Measurements from ENCODE around the gene COL17A1. TPM values are rescaled to one million over a fixed set of nuclear protein-coding genes. Genes with fewer than 3 reads are reported as not detected.

Gene COL17A1
- total RNA-seq (2014; rRNA removed; shearing (Covaris generic); ENCODE audit: low replicate concordance), result 0.03 TPM in 1 of 2 replicates, not detected in the other

DNA sequence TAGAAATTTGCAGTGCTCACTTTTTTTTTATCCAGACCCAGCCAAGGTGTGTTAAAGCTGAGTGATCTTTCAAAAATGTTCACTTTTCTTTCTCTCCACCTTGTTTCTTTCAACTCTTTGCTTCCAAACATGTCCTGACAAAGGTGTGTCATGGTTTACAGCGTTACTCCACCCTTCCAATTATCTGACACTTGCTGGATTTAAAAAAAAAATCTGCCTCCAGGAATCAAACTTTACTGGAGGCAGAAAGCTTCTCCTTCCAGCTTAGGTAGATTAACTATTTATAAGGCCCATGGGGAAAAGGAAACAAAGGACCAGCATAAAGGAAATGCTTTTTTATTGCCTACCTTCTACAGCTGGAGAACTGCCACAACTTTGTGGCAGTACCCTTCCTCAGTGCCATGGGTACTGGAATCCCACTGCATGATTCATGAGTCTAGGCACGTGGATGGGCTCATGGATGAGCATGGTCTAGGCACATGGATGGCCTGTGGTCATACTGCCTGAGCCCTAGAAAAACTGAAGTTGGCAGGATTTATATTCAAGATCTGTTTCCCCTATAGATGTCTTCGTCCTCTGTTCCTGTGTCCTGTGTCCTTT, at the start of gene COL17A1:
COL17A1 (minus strand) TSS at position 80 of the 600 bp plus-strand sequence. CDS start 5,207 bp downstream, outside the sequence.
- in situ Hi-C loops (cut with HindIII; ENCODE audit: low pct_unique_long_range_greater_than_20kb, low sequenced_read_pairs), result no loop called here
- no peak for DNase-seq (ENCODE audit: low read depth)

- DNase-seq (ENCODE audit: low read depth), result no peak
- in situ Hi-C loops (cut with HindIII; ENCODE audit: low pct_unique_long_range_greater_than_20kb, low sequenced_read_pairs), result no loop called here
Observed at GRCh38 chr10:104130041-104130440, 44.4 kb upstream of the COL17A1 start.

- peak; percentile 38 for DNase-seq (ENCODE audit: low read depth)
- in situ Hi-C loops (cut with HindIII; ENCODE audit: low pct_unique_long_range_greater_than_20kb, low sequenced_read_pairs), result no loop called here
Observed at GRCh38 chr10:104128214-104128613, 42.5 kb upstream of the COL17A1 start.

- peak; percentile 39 for DNase-seq (ENCODE audit: low read depth)
- in situ Hi-C loops (cut with HindIII; ENCODE audit: low pct_unique_long_range_greater_than_20kb, low sequenced_read_pairs), result no loop called here
Observed at GRCh38 chr10:104127411-104127810, 41.7 kb upstream of the COL17A1 start.

GRCh38 chr10:104123397-104123796, 37.7 kb upstream of the COL17A1 start:
- in situ Hi-C loops (cut with HindIII; ENCODE audit: low pct_unique_long_range_greater_than_20kb, low sequenced_read_pairs), result no loop called here
- peak; percentile 29 for DNase-seq (ENCODE audit: low read depth)

GRCh38 chr10:104122225-104123107, 36.8 kb upstream of the COL17A1 start:
- no peak for DNase-seq (ENCODE audit: low read depth)
- in situ Hi-C loops (cut with HindIII; ENCODE audit: low pct_unique_long_range_greater_than_20kb, low sequenced_read_pairs), result no loop called here

- in situ Hi-C loops (cut with HindIII; ENCODE audit: low pct_unique_long_range_greater_than_20kb, low sequenced_read_pairs), result no loop called here
- peak; percentile 100 for DNase-seq (ENCODE audit: low read depth)
Observed at GRCh38 chr10:104121485-104122224, 36.0 kb upstream of the COL17A1 start, which contains the start of gene SFR1. Gene SFR1, plus strand, starts transcription at chr10:104122171. Its CDS starts 13 bp downstream, at chr10:104122184.

DNA sequence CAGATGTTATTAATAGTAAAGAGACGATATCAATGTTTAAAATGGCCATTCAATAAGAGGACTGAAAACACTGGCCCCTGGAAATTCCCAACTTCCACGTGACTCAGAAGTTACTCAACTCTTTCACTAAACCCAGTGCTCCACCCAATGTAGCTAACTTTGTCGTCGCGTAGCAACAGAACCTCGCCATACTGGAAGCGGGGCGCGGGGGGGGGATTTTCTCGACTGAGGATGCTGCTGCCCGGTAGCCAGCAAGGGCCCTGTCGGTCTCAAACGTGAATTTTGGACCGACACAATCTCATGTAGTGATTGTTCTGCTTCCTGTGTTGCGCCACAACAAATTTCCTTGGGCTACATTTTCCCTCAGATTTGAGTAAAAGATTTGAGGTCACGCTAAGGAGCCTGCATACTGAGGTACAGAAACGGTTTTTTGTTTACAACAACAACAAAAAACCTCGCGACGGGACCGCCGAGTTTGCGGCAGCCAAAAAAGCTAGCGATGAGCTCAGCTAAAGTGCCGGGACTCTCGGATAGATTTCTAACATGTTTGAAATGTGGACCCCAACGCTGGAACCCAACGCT, 35.3 kb upstream of the COL17A1 start:
- in situ Hi-C loops (cut with HindIII; ENCODE audit: low pct_unique_long_range_greater_than_20kb, low sequenced_read_pairs), result no loop called here

GRCh38 chr10:104120512-104120902, 34.8 kb upstream of the COL17A1 start:
- in situ Hi-C loops (cut with HindIII; ENCODE audit: low pct_unique_long_range_greater_than_20kb, low sequenced_read_pairs), result no loop called here
- DNase-seq (ENCODE audit: low read depth), result no peak

More for the DNA sequence above, 35.3 kb upstream of the COL17A1 start:
- DNase-seq (ENCODE audit: low read depth), result peak; percentile 90

- DNase-seq (ENCODE audit: low read depth), result no peak
- in situ Hi-C loops (cut with HindIII; ENCODE audit: low pct_unique_long_range_greater_than_20kb, low sequenced_read_pairs), result no loop called here
Observed at GRCh38 chr10:104119996-104120395, 34.3 kb upstream of the COL17A1 start.

- in situ Hi-C loops (cut with HindIII; ENCODE audit: low pct_unique_long_range_greater_than_20kb, low sequenced_read_pairs), result no loop called here
- DNase-seq (ENCODE audit: low read depth), result peak; percentile 81
Observed at GRCh38 chr10:104117839-104118323, 32.2 kb upstream of the COL17A1 start.

GRCh38 chr10:104113376-104113956, 27.8 kb upstream of the COL17A1 start:
- DNase-seq (ENCODE audit: low read depth), result no peak
- in situ Hi-C loops (cut with HindIII; ENCODE audit: low pct_unique_long_range_greater_than_20kb, low sequenced_read_pairs), result no loop called here

- in situ Hi-C loops (cut with HindIII; ENCODE audit: low pct_unique_long_range_greater_than_20kb, low sequenced_read_pairs), result no loop called here
- DNase-seq (ENCODE audit: low read depth), result peak; percentile 92
Observed at GRCh38 chr10:104109908-104110662, 24.4 kb upstream of the COL17A1 start.

- in situ Hi-C loops (cut with HindIII; ENCODE audit: low pct_unique_long_range_greater_than_20kb, low sequenced_read_pairs), result no loop called here
Observed at GRCh38 chr10:104104926-104105325, 19.2 kb upstream of the COL17A1 start.

DNA sequence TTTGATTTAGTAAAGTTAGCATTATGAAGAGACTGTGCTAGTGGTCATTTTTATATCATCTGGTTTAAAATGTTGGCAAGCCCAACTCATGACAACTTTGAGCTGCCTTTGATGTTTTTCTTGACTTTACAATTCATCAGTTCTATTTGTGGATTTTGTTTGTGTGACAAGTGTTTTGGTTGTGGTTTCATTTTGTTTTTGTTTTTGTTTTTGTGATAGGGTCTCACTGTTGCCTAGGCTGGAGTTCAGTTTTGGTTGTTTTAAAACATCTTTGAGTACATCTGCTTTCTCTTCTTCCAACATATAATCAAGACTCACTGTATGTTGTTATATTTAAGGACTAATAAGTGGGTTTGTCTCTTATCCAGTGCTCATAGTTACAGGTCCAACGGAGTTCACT, 18.7 kb upstream of the COL17A1 start:
- DNase-seq (ENCODE audit: low read depth), result no peak
- in situ Hi-C loops (cut with HindIII; ENCODE audit: low pct_unique_long_range_greater_than_20kb, low sequenced_read_pairs), result no loop called here

More at GRCh38 chr10:104104926-104105325, 19.2 kb upstream of the COL17A1 start:
- DNase-seq (ENCODE audit: low read depth), result no peak

DNA sequence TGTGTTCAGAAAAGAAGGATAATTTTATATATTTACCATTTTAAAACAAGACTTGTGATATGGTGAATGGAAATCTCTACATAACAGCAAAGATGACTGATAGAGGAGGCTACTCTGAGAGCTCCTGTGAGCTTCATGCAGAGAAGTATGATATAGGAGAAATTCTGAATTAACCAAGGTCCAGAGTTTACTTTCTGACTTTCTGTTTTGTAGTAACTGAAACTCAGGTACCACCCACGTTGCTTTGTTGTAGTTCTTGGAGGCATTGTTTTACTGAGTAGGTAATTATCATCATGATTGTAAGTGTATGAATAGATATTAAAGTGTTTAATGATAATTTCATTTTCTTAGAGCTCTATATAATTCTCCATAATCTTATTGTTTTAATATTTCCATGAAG, 18.3 kb upstream of the COL17A1 start:
- in situ Hi-C loops (cut with HindIII; ENCODE audit: low pct_unique_long_range_greater_than_20kb, low sequenced_read_pairs), result no loop called here
- DNase-seq (ENCODE audit: low read depth), result no peak

GRCh38 chr10:104101902-104102301, 16.2 kb upstream of the COL17A1 start:
- DNase-seq (ENCODE audit: low read depth), result no peak
- in situ Hi-C loops (cut with HindIII; ENCODE audit: low pct_unique_long_range_greater_than_20kb, low sequenced_read_pairs), result no loop called here
